H1 (cell line): ENCODE results near the gene NUBP1.

Experiments used
- ATF3 ChIP-seq: IDR thresholded peaks from 2 replicates; pipeline ENCODE4 v1.6.1; 2011; ENCODE audit warnings: low read depth, mild to moderate bottlenecking, low read length; ENCODE audit not compliant: insufficient read depth
- BACH1 ChIP-seq: IDR thresholded peaks from 2 replicates; pipeline ENCODE4 v1.6.1; 2012; ENCODE audit warnings: low read length, improper control_type of control experiment
- BCL11A ChIP-seq, 2 experiments: IDR thresholded peaks; one replicate each; pipeline ENCODE4 v1.6.1; 2011; ENCODE audit warnings: low read depth in 2 of 2, low read length in 2 of 2, mild to moderate bottlenecking in 2 of 2
- CHD1 ChIP-seq: IDR thresholded peaks from 2 replicates; pipeline ENCODE4 v1.6.1; 2012; ENCODE audit warnings: low read depth, low read length, improper control_type of control experiment
- CREB1 ChIP-seq: IDR thresholded peaks from 2 replicates; pipeline ENCODE4 v1.6.1; 2012; ENCODE audit warnings: inconsistent platforms
- CTCF ChIP-seq, 3 experiments: IDR thresholded peaks; 1 replicate in 2 of 3; 2 replicates in 1 of 3; pipeline versions ENCODE4 v1.5.1 to v1.6.1; 2011; ENCODE audit warnings: low read length in 3 of 3, mild to moderate bottlenecking in 3 of 3, inconsistent platforms in 2 of 3, low read depth in 1 of 3, moderate library complexity in 1 of 3; ENCODE audit not compliant: insufficient read depth in 1 of 3; ENCODE audit errors: control extremely low read depth in 1 of 3
- KDM5A ChIP-seq: fragments of 200-600 bp; IDR thresholded peaks from 2 replicates; pipeline ENCODE4 v1.7.1; 2012; ENCODE audit warnings: mild to moderate bottlenecking, low read length, inconsistent platforms, mixed read lengths
- RBBP5 ChIP-seq: IDR thresholded peaks from 2 replicates; pipeline ENCODE4 v1.7.1; 2012; ENCODE audit warnings: low read depth, mild to moderate bottlenecking, inconsistent platforms, low read length, moderate library complexity, borderline replicate concordance
- SIX5 ChIP-seq: IDR thresholded peaks from 2 replicates; pipeline ENCODE4 v1.6.1; 2011; ENCODE audit warnings: mild to moderate bottlenecking, low read depth, low read length
- SUZ12 ChIP-seq: fragments of 200-600 bp; sonication (generic); IDR thresholded peaks from 2 replicates; pipeline ENCODE4 v1.6.1; 2012; ENCODE audit warnings: mild to moderate bottlenecking, inconsistent platforms, low read length, moderate library complexity, mixed read lengths
- TF ChIP-seq, protein P1 (sequence below): IDR thresholded peaks from 2 replicates; pipeline ENCODE4 v1.6.1; 2011; ENCODE audit warnings: low read length, improper control_type of control experiment

GRCh38 chr16:10694830-10695229 is 48.8 kb upstream of the NUBP1 start, which contains the start of gene TEKT5:
- TF ChIP-seq KDM5A (no peak), CTCF (IDR thresholded peaks at IDR 0.05; ENCODE audit: control extremely low read depth in 1 of 3, insufficient read depth in 1 of 3, low read depth in 1 of 3, low read length in 3 of 3) (no peak), BACH1 (no peak), ATF3 (no peak), SIX5 (no peak), CHD1 (no peak), BCL11A (IDR thresholded peaks at IDR 0.05; ENCODE audit: low read depth in 2 of 2, low read length in 2 of 2) (no peak), RBBP5 (no peak), SUZ12 (no peak), CREB1 (no peak)
- TF ChIP-seq, protein P1, sequence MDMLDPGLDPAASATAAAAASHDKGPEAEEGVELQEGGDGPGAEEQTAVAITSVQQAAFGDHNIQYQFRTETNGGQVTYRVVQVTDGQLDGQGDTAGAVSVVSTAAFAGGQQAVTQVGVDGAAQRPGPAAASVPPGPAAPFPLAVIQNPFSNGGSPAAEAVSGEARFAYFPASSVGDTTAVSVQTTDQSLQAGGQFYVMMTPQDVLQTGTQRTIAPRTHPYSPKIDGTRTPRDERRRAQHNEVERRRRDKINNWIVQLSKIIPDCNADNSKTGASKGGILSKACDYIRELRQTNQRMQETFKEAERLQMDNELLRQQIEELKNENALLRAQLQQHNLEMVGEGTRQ = no peak
